ENCODE results near the gene TBX4.

DNA sequence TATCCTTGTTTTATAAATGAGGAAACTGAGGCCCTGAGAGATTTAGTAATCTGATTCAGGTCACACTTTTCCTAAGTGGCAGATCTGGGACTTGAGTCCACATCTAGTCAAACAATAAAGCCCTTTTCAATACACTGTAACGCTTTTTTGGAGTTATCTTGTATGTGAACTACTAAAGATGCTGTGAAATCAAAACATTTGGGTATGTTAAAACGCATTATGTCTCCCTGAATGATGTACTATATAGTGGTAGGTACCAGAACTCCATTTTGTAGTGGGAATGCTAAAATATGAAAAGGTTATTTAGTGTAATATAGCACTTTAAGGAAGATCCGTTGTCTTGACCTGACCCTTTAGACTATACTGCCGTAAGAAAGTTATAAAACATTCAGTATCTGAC, 81.6 kb downstream of the TBX4 start:
- TF ChIP-seq, protein P1, sequence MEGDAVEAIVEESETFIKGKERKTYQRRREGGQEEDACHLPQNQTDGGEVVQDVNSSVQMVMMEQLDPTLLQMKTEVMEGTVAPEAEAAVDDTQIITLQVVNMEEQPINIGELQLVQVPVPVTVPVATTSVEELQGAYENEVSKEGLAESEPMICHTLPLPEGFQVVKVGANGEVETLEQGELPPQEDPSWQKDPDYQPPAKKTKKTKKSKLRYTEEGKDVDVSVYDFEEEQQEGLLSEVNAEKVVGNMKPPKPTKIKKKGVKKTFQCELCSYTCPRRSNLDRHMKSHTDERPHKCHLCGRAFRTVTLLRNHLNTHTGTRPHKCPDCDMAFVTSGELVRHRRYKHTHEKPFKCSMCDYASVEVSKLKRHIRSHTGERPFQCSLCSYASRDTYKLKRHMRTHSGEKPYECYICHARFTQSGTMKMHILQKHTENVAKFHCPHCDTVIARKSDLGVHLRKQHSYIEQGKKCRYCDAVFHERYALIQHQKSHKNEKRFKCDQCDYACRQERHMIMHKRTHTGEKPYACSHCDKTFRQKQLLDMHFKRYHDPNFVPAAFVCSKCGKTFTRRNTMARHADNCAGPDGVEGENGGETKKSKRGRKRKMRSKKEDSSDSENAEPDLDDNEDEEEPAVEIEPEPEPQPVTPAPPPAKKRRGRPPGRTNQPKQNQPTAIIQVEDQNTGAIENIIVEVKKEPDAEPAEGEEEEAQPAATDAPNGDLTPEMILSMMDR (conservative IDR thresholded peaks at IDR 0.05 in 1 of 2, IDR thresholded peaks at IDR 0.05 in 1 of 2; ENCODE audit: extremely low read depth in 1 of 2, insufficient read depth in 1 of 2, low read depth in 1 of 2, low read length in 2 of 2): no peak
- no peak for TF ChIP-seq EZH2 (IDR thresholded peaks at IDR 0.05; ENCODE audit: borderline replicate concordance, low read length)

All from mammary epithelial cell (primary cell).